22Rv1 (cell line): ENCODE results near the gene HOXB13.

Source experiments
- ZFX ChIP-seq: fragments of 450-650 bp; IDR thresholded peaks from 2 replicates; pipeline ENCODE4 v1.6.1; 2017; ENCODE audit warnings: antibody characterized with exemption, borderline replicate concordance
- TF ChIP-seq, protein P1 (sequence below): fragments of 450-650 bp; IDR thresholded peaks from 2 replicates; pipeline ENCODE4 v1.5.1; 2017; ENCODE audit warnings: mild to moderate bottlenecking

DNA sequence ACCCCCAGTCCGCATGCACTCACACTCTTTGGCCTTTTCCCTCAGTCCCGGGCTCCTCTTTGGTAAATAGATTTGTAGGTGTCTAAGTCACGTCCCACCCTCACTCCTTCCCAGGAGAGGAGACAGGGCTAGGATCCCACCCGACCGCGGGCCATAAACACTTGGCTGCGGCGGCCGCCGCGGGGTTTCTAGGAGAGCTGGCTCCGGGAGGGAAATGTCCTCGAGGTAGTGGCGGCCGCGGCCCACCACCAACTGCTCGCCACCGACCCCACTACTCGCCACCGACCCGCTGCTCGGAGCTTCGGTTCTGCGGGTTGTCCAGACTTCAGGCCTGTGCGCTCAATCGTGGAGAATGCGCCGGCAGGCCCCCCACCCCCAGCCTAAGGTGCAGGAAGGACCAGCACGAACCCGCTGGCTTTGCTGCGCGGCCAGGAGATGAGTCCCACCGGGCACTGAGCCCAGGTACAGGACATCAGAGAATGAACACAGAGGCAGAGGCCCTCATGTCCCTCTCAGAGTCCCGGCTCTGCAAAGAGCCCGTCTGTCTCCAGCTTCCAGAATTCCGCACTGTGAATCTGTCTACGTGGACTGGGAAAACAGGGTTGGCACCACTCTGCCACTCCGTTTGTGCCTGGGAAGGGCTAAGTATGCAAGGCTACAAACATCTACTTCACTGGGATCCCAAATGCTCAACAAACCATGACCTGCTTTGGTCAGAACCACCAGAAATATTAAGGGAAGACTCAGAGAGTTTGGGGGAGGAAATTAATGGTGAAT, 3.1 kb downstream of the HOXB13 start:
- TF ChIP-seq, protein P1, sequence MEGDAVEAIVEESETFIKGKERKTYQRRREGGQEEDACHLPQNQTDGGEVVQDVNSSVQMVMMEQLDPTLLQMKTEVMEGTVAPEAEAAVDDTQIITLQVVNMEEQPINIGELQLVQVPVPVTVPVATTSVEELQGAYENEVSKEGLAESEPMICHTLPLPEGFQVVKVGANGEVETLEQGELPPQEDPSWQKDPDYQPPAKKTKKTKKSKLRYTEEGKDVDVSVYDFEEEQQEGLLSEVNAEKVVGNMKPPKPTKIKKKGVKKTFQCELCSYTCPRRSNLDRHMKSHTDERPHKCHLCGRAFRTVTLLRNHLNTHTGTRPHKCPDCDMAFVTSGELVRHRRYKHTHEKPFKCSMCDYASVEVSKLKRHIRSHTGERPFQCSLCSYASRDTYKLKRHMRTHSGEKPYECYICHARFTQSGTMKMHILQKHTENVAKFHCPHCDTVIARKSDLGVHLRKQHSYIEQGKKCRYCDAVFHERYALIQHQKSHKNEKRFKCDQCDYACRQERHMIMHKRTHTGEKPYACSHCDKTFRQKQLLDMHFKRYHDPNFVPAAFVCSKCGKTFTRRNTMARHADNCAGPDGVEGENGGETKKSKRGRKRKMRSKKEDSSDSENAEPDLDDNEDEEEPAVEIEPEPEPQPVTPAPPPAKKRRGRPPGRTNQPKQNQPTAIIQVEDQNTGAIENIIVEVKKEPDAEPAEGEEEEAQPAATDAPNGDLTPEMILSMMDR = no peak
- TF ChIP-seq ZFX = no peak
